PC-9 (cell line): ENCODE data around the gene ZNF844. TPM values are rescaled to one million over a fixed set of nuclear protein-coding genes. Genes with fewer than 3 reads are reported as not detected.

Source experiments
- BruUV-seq: library from RNA; stranded (reverse); fragments of 400-500 nt; replicated peaks from 2 replicates; lab custom pipeline; 2021; lab: Mats Ljungman, UMichigan
- CTCF ChIA-PET: fragments of 300-600 bp; sonication (Branson Sonifier 250); formaldehyde crosslinking; loops from one replicate; lab custom pipeline; 2022; ENCODE audit warnings: antibody characterized with exemption; lab: Charles Lee
- POLR2A ChIA-PET: fragments of 300-600 bp; sonication (Branson Sonifier 250); formaldehyde crosslinking; loops from one replicate; lab custom pipeline; 2022; ENCODE audit warnings: antibody characterized with exemption; ENCODE audit not compliant: unreplicated experiment; lab: Charles Lee
- DNase-seq, 2 experiments: peaks; one replicate each; pipeline versions ENCODE4 v3.0.0 to v3.0.0-alpha.2; 2015 to 2022; ENCODE audit warnings: mixed read lengths in 1 of 2
- H2AFZ ChIP-seq: fragments of 200-600 bp; sonication (generic); 2 replicates; pipeline ENCODE4 v1.8.1; 2017; ENCODE audit warnings: antibody characterized with exemption
- H3F3A ChIP-seq: fragments of 200-600 bp; sonication (generic); 2 replicates; pipeline ENCODE4 v1.8.1; 2017; ENCODE audit warnings: antibody characterized with exemption, mild to moderate bottlenecking, low read depth; ENCODE audit not compliant: insufficient read depth
- H3K27ac ChIP-seq: fragments of 200-600 bp; sonication (generic); 2 replicates; pipeline ENCODE4 v1.6.1; 2016; ENCODE audit warnings: mixed run types
- H3K27me3 ChIP-seq: fragments of 200-600 bp; sonication (generic); 2 replicates; pipeline ENCODE4 v1.6.1; 2016; ENCODE audit warnings: low read depth, mixed run types; ENCODE audit not compliant: insufficient read depth
- H3K36me3 ChIP-seq: fragments of 200-600 bp; sonication (generic); 2 replicates; pipeline ENCODE4 v1.6.1; 2016; ENCODE audit warnings: low read depth, mixed run types
- H3K4me1 ChIP-seq: fragments of 200-600 bp; sonication (generic); replicated peaks from 2 replicates; pipeline ENCODE4 v1.6.1; 2016; ENCODE audit warnings: mixed run types; ENCODE audit not compliant: insufficient read depth
- H3K4me2 ChIP-seq: fragments of 200-600 bp; sonication (generic); 2 replicates; pipeline ENCODE4 v1.6.1; 2017; ENCODE audit warnings: mixed run types
- H3K4me3 ChIP-seq: fragments of 200-600 bp; sonication (generic); 2 replicates; pipeline ENCODE4 v1.6.1; 2016; ENCODE audit warnings: mixed run types
- H3K79me2 ChIP-seq: fragments of 200-600 bp; sonication (generic); 2 replicates; pipeline ENCODE4 v1.6.1; 2017; ENCODE audit warnings: low read depth, mixed run types
- H3K9me2 ChIP-seq: fragments of 200-600 bp; sonication (generic); 2 replicates; pipeline ENCODE4 v1.8.1; 2017; ENCODE audit warnings: mild to moderate bottlenecking; ENCODE audit not compliant: insufficient read depth
- H3K9me3 ChIP-seq: fragments of 200-600 bp; sonication (generic); 2 replicates; pipeline ENCODE4 v1.8.1; 2016; ENCODE audit warnings: low read depth; ENCODE audit not compliant: insufficient read depth
- H4K20me1 ChIP-seq: fragments of 200-600 bp; sonication (generic); 2 replicates; pipeline ENCODE4 v1.8.1; 2017; ENCODE audit not compliant: insufficient read depth
- CTCF ChIP-seq: fragments of 200-600 bp; sonication (generic); conservative IDR thresholded peaks from 2 replicates; pipeline ENCODE4 v1.6.1; 2017; ENCODE audit warnings: mixed run types, antibody characterized with exemption, mild to moderate bottlenecking, moderate library complexity
- EZH2 ChIP-seq: fragments of 200-600 bp; sonication (generic); IDR thresholded peaks from 2 replicates; pipeline ENCODE4 v1.8.0; 2017; ENCODE audit warnings: antibody characterized with exemption, low read depth
- intact Hi-C: fragments of 100-400 bp; cut with micrococcal nuclease; formaldehyde crosslinking; loops from one replicate; pipeline ENCODE4 v1.10.0; 2022; ENCODE audit not compliant: unreplicated experiment
- total RNA-seq: library from RNA; stranded (reverse); gene quantifications from 2 replicates; pipeline ENCODE4 v1.2.3, GENCODE V29; 2021

Gene ZNF844
- total RNA-seq, 1 experiment from 2014 or later, result 4.9 TPM

DNA sequence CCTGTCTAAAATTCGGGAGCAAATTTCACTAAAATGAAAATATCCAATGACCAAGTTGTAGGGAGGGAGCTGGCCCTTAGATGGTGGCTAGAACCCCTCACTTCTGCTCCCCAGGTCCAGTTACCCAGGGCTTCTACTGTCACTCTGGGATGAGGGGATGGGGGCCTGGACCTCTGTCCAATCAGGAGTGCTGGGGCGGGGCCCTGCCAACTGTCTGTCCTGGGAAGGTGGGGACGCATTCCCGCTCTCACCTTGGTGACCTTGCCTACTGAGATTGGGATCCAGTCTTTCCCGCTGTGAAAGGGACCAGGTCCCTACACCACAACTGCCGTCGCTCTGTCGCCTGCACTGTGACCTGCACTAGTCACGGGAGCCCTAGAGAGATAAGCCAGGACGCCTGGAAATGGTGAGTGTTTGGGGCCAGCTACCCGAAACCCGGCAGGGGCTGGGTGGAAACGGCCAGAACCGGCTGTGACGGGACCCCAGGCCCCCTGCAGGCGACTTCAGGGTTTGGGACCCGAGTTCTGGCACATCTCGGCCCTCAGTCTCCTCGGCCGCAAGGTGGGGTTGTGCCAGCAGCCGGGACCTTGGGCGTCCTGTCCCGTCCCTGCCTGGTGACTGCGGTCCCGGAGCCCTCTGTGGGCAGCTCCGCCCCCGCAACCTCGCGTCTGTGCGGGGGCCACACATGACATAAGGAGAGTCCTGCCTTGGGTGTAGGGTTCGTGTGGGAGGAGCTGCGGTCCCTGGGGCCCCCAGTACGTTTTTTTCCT, 52.9 kb downstream of the ZNF844 start:
- Histone ChIP-seq H3K4me3 (no peak overlapping the region), H3K27ac (no peak overlapping the region), H3K36me3 (no peaks in the 10 kb centered on the region), H2AFZ (no peak overlapping the region), H3K4me2 (no peak overlapping the region), H3K27me3 (peaks cover 27% of the 10 kb centered on the region), H3K79me2 (no peaks in the 10 kb centered on the region), H4K20me1 (no peaks in the 10 kb centered on the region), H3K9me3 (no peaks in the 10 kb centered on the region), H3K4me1 (no peaks in the 10 kb centered on the region), H3K9me2 (no peaks in the 10 kb centered on the region), H3F3A (no peaks in the 10 kb centered on the region)
- no peak for DNase-seq
- CTCF ChIA-PET, result no interaction called here
- POLR2A ChIA-PET, result no interaction called here
- intact Hi-C loops, result no loop called here
- BruUV-seq, result no TSS peak
- no peak for TF ChIP-seq EZH2
- TF ChIP-seq CTCF, result no peak

- POLR2A ChIA-PET, result no interaction called here
- peaks cover 7% of the 10 kb centered on the region; the same call in 1 of the 2 replicates for H3K9me3 ChIP-seq
- H3K27me3 ChIP-seq, result 0 out of 2 replicates have a peak, but pooled peaks cover 4% of the 10 kb centered on the region
- no peaks in the 10 kb centered on the region for H4K20me1 ChIP-seq
- H3K27ac ChIP-seq, result no peak overlapping the region
- no peaks in the 10 kb centered on the region for H3F3A ChIP-seq
- intact Hi-C loops, result no loop called here
- no peak overlapping the region for H3K4me3 ChIP-seq
- H2AFZ ChIP-seq, result no peak overlapping the region
- TF ChIP-seq EZH2 (no peak), CTCF (peak; percentile 73)
- peaks cover 1% of the 10 kb centered on the region; the same call in 1 of the 2 replicates for H3K36me3 ChIP-seq
- no peaks in the 10 kb centered on the region for H3K79me2 ChIP-seq
- no peak overlapping the region for H3K4me2 ChIP-seq
- no peak for DNase-seq
- H3K4me1 ChIP-seq, result no peaks in the 10 kb centered on the region
- no TSS peak for BruUV-seq
- CTCF ChIA-PET, result interaction anchor here (0.9 kb wide), 2 partner anchors 67 to 203 kb away, joined by 3 to 15 read pairs; no protein-coding TSS in a partner anchor
- no peaks in the 10 kb centered on the region for H3K9me2 ChIP-seq
Observed at GRCh38 chr19:12126707-12127106, 62.2 kb downstream of the ZNF844 start.

Other genes starting within 250 kb of the ZNF844 start
- gene ZNF439, start 216.0 kb upstream of the ZNF844 start, total RNA-seq, result 0.83 and 1.2 TPM in 2 replicates
- 3.3 and 4.4 TPM in 2 replicates for gene ZNF69, start 176.9 kb upstream of the ZNF844 start, total RNA-seq
- gene ZNF700, start 139.6 kb upstream of the ZNF844 start, total RNA-seq, result 7.6 and 7.8 TPM in 2 replicates
- 0.55 and 0.83 TPM in 2 replicates for gene ZNF763, start 99.7 kb upstream of the ZNF844 start, total RNA-seq
- gene ZNF433, start 29.1 kb upstream of the ZNF844 start, total RNA-seq, result 2.6 and 3.1 TPM in 2 replicates
- gene ZNF878, start 11.8 kb upstream of the ZNF844 start, total RNA-seq, result 0.33 and 0.46 TPM in 2 replicates
- 2.9 and 8.6 TPM in 2 replicates for gene ZNF20, start 75.6 kb downstream of the ZNF844 start, total RNA-seq
- gene ZNF625, start 92.0 kb downstream of the ZNF844 start, total RNA-seq, result 5.7 and 6.4 TPM in 2 replicates
- gene ZNF136, start 98.4 kb downstream of the ZNF844 start, total RNA-seq, result 5.3 and 6.2 TPM in 2 replicates
- gene ZNF44, start 230.2 kb downstream of the ZNF844 start, total RNA-seq, result 4.0 and 5.0 TPM in 2 replicates